HG03354 (cell line): ENCODE measurements around the gene SOBP.
"Not testable (repeated sequence)": the region's sequence is repeated elsewhere in the genome, so short reads cannot be mapped to it uniquely, and the experiment has no call there.

Experiments used
- ATAC-seq: cut with Tn5 transposase; IDR thresholded peaks from one replicate; pipeline ENCODE4 v1.9.1; 2021; ENCODE audit warnings: mild to moderate bottlenecking; ENCODE audit not compliant: unreplicated experiment, poor library complexity, severe bottlenecking

Gene SOBP

GRCh38 chr6:107519224-107519623, 29.3 kb downstream of the SOBP start:
- not testable (repeated sequence) for ATAC-seq

GRCh38 chr6:107520706-107521105, 30.8 kb downstream of the SOBP start:
- not testable (repeated sequence) for ATAC-seq

GRCh38 chr6:107523054-107523791, 33.3 kb downstream of the SOBP start:
- ATAC-seq: no peak

- ATAC-seq: no peak
These were observed 33.9 kb downstream of the SOBP start for GRCh38 chr6:107523794-107524193.

- no peak for ATAC-seq
These were observed 34.7 kb downstream of the SOBP start for GRCh38 chr6:107524626-107525025.

GRCh38 chr6:107531868-107532267, 42.0 kb downstream of the SOBP start:
- ATAC-seq: no peak

- ATAC-seq: no peak
These were observed 42.8 kb downstream of the SOBP start for GRCh38 chr6:107532706-107533105.

GRCh38 chr6:107533415-107534059, 43.6 kb downstream of the SOBP start:
- ATAC-seq: no peak

- no peak for ATAC-seq
These were observed 44.7 kb downstream of the SOBP start for GRCh38 chr6:107534571-107535141.

- no peak for ATAC-seq
These were observed 45.7 kb downstream of the SOBP start for GRCh38 chr6:107535626-107536025.

GRCh38 chr6:107536180-107536961, 46.5 kb downstream of the SOBP start:
- ATAC-seq: no peak

GRCh38 chr6:107537559-107537958, 47.6 kb downstream of the SOBP start:
- no peak for ATAC-seq

- ATAC-seq: no peak
These were observed 49.0 kb downstream of the SOBP start for GRCh38 chr6:107538856-107539387.

- ATAC-seq: no peak
These were observed 49.5 kb downstream of the SOBP start for GRCh38 chr6:107539409-107539808.

- no peak for ATAC-seq
These were observed 50.0 kb downstream of the SOBP start for GRCh38 chr6:107539849-107540464.

GRCh38 chr6:107540465-107540857, 50.5 kb downstream of the SOBP start:
- ATAC-seq: no peak

GRCh38 chr6:107542192-107542668, 52.3 kb downstream of the SOBP start:
- ATAC-seq: no peak

GRCh38 chr6:107543088-107543487, 53.2 kb downstream of the SOBP start:
- ATAC-seq: no peak

GRCh38 chr6:107543567-107543966, 53.6 kb downstream of the SOBP start:
- no peak for ATAC-seq

GRCh38 chr6:107545763-107546162, 55.8 kb downstream of the SOBP start:
- ATAC-seq: no peak
